H1 (cell line): ENCODE data around the gene PFKM. TPM values are rescaled to one million over a fixed set of nuclear protein-coding genes. Genes with fewer than 3 reads are reported as not detected.
A peak's percentile ranks its signal among the peaks of the same experiment; 100 is the strongest.

Source experiments
- CTCF ChIA-PET: fragments of 300-600 bp; sonication (Branson Sonifier 250); formaldehyde crosslinking; loops from one replicate; lab custom pipeline; 2021; ENCODE audit not compliant: partially characterized antibody; lab: Charles Lee
- POLR2A ChIA-PET: fragments of 300-600 bp; sonication (Branson Sonifier 250); formaldehyde crosslinking; loops from one replicate; lab custom pipeline; 2021; ENCODE audit warnings: inconsistent platforms; ENCODE audit not compliant: partially characterized antibody; lab: Charles Lee
- DNase-seq, 2 experiments: peaks; one replicate each; pipeline versions ENCODE4 v3.0.0 to v3.0.0-alpha.2; 2010 to 2022; ENCODE audit warnings: low spot score in 2 of 2, low read depth in 1 of 2, mixed read lengths in 1 of 2
- FAIRE-seq: peaks from 2 replicates; lab custom pipeline; 2011; peaks lifted over from hg19 to GRCh38; lab: Jason Lieb, UNC
- H2AFZ ChIP-seq: 2 replicates; pipeline ENCODE4 v1.8.1; 2012; ENCODE audit warnings: low read length, inconsistent platforms
- H2AK5ac ChIP-seq: 2 replicates; pipeline ENCODE4 v1.6.1; 2013; ENCODE audit warnings: low read depth, low read length
- H2BK120ac ChIP-seq: replicated peaks from 2 replicates; pipeline ENCODE3; 2013; ENCODE audit warnings: low read depth, low read length, inconsistent platforms
- H2BK12ac ChIP-seq: 2 replicates; pipeline ENCODE4 v1.6.1; 2013; ENCODE audit warnings: low read depth, low read length
- H2BK15ac ChIP-seq: 2 replicates; pipeline ENCODE4 v1.6.1; 2013; ENCODE audit warnings: low read length
- H2BK20ac ChIP-seq: 2 replicates; pipeline ENCODE4 v1.6.1; 2013; ENCODE audit warnings: low read length
- H2BK5ac ChIP-seq: 2 replicates; pipeline ENCODE4 v1.6.1; 2013; ENCODE audit warnings: low read depth, low read length
- H3K14ac ChIP-seq: 2 replicates; pipeline ENCODE4 v1.6.1; 2013; ENCODE audit warnings: inconsistent platforms; ENCODE audit not compliant: insufficient read length
- H3K18ac ChIP-seq: 2 replicates; pipeline ENCODE4 v1.6.1; 2013; ENCODE audit warnings: low read length; ENCODE audit errors: extremely low read depth
- H3K23ac ChIP-seq: 2 replicates; pipeline ENCODE4 v1.6.1; 2013; ENCODE audit warnings: inconsistent platforms; ENCODE audit not compliant: insufficient read length
- H3K23me2 ChIP-seq: 2 replicates; pipeline ENCODE4 v1.6.1; 2013; ENCODE audit warnings: low read depth, low read length
- H3K27ac ChIP-seq: 2 replicates; pipeline ENCODE4 v1.6.1; 2011; ENCODE audit warnings: low read depth, low read length, inconsistent platforms
- H3K27me3 ChIP-seq, 4 experiments: replicated peaks in 1 of 4; 1 replicate in 1 of 4; 2 replicates in 3 of 4; pipeline versions ENCODE4 v1.6.1 to v1.8.1; 2011 to 2013; ENCODE audit warnings: low read length in 3 of 4, mild to moderate bottlenecking in 3 of 4, inconsistent platforms in 2 of 4, mixed read lengths in 2 of 4, moderate library complexity in 1 of 4; ENCODE audit not compliant: control insufficient read depth in 3 of 4, insufficient read depth in 3 of 4; ENCODE audit errors: extremely low read depth in 1 of 4
- H3K36me3 ChIP-seq, 4 experiments: 2 replicates each; pipeline versions ENCODE4 v1.6.1 to v1.8.1; 2011 to 2013; ENCODE audit warnings: mild to moderate bottlenecking in 4 of 4, low read length in 3 of 4, moderate library complexity in 2 of 4, control low read depth in 1 of 4, inconsistent platforms in 1 of 4; ENCODE audit not compliant: insufficient read depth in 4 of 4, control insufficient read depth in 2 of 4
- H3K4ac ChIP-seq: replicated peaks from 2 replicates; pipeline ENCODE3; 2013; ENCODE audit warnings: low read length, low read depth, mixed read lengths, inconsistent platforms; ENCODE audit not compliant: insufficient read length
- H3K4me1 ChIP-seq, 4 experiments: replicated peaks in 1 of 4; 1 replicate in 1 of 4; 2 replicates in 3 of 4; pipeline versions ENCODE4 v1.6.1 to v1.8.1; 2011 to 2013; ENCODE audit warnings: low read length in 3 of 4, inconsistent platforms in 2 of 4, mixed read lengths in 1 of 4; ENCODE audit not compliant: insufficient read depth in 4 of 4, control insufficient read depth in 3 of 4
- H3K4me2 ChIP-seq, 2 experiments: 2 replicates each; pipeline versions ENCODE4 v1.6.1 to v1.8.1; 2011 to 2013; ENCODE audit warnings: low read depth in 2 of 2, low read length in 2 of 2, control low read depth in 1 of 2, inconsistent platforms in 1 of 2, mild to moderate bottlenecking in 1 of 2; ENCODE audit not compliant: insufficient read depth in 1 of 2
- H3K4me3 ChIP-seq, 4 experiments: fragments of 200-600, 300-600 bp in 1 of 4; sonication (generic), shearing (Covaris generic), sonication (Bioruptor Twin) in 1 of 4; 2 replicates each; pipeline versions ENCODE4 v1.5.1 to v1.8.1; 2011 to 2016; ENCODE audit warnings: low read length in 4 of 4, low read depth in 3 of 4, control low read depth in 2 of 4, inconsistent platforms in 2 of 4, mild to moderate bottlenecking in 2 of 4, mixed read lengths in 1 of 4, moderate library complexity in 1 of 4; ENCODE audit not compliant: insufficient read depth in 2 of 4; ENCODE audit errors: extremely low read depth in 1 of 4
- H3K56ac ChIP-seq: replicated peaks from 2 replicates; pipeline ENCODE3; 2013; ENCODE audit warnings: low read depth, mild to moderate bottlenecking, mixed read lengths, low read length, inconsistent platforms; ENCODE audit not compliant: insufficient read length
- H3K79me1 ChIP-seq: 2 replicates; pipeline ENCODE4 v1.6.1; 2013; ENCODE audit warnings: low read depth, low read length, control low read depth
- H3K79me2 ChIP-seq, 2 experiments: 2 replicates each; pipeline versions ENCODE4 v1.6.1 to v1.8.1; 2012 to 2013; ENCODE audit warnings: low read length in 2 of 2, mild to moderate bottlenecking in 2 of 2, inconsistent platforms in 1 of 2; ENCODE audit not compliant: insufficient read depth in 2 of 2, control insufficient read depth in 1 of 2
- H3K9ac ChIP-seq, 4 experiments: replicated peaks in 1 of 4; 1 replicate in 1 of 4; 2 replicates in 3 of 4; pipeline versions ENCODE4 v1.6.1 to v1.8.1; 2011 to 2013; ENCODE audit warnings: low read depth in 3 of 4, low read length in 3 of 4, control low read depth in 2 of 4, mild to moderate bottlenecking in 2 of 4, moderate library complexity in 2 of 4, inconsistent platforms in 1 of 4; ENCODE audit errors: extremely low read depth in 1 of 4
- H3K9me3 ChIP-seq, 2 experiments: 2 replicates each; pipeline versions ENCODE4 v1.6.1 to v1.8.1; 2012 to 2013; ENCODE audit warnings: mild to moderate bottlenecking in 2 of 2, moderate library complexity in 2 of 2, control low read depth in 1 of 2, inconsistent platforms in 1 of 2, low read depth in 1 of 2, low read length in 1 of 2, mixed read lengths in 1 of 2; ENCODE audit not compliant: insufficient read depth in 2 of 2
- H4K20me1 ChIP-seq, 2 experiments: replicated peaks in 1 of 2; 2 replicates each; pipeline versions ENCODE3 to v1.8.1; 2011 to 2013; ENCODE audit warnings: inconsistent platforms in 2 of 2, low read length in 2 of 2, mild to moderate bottlenecking in 1 of 2; ENCODE audit not compliant: insufficient read depth in 2 of 2, control insufficient read depth in 1 of 2
- H4K5ac ChIP-seq: 2 replicates; pipeline ENCODE4 v1.6.1; 2013; ENCODE audit warnings: low read length, low read depth, mixed read lengths, inconsistent platforms; ENCODE audit not compliant: insufficient read length
- H4K8ac ChIP-seq: 2 replicates; pipeline ENCODE4 v1.8.0; 2013; ENCODE audit warnings: mild to moderate bottlenecking, moderate library complexity, low read length, inconsistent platforms; ENCODE audit not compliant: insufficient read depth; ENCODE audit errors: extremely low read depth
- H4K91ac ChIP-seq: replicated peaks from 2 replicates; pipeline ENCODE3; 2013; ENCODE audit warnings: low read length, mixed read lengths, inconsistent platforms; ENCODE audit not compliant: insufficient read length
- ATF2 ChIP-seq: IDR thresholded peaks from 2 replicates; pipeline ENCODE4 v1.6.1; 2012; ENCODE audit warnings: low read length, inconsistent platforms
- BACH1 ChIP-seq: IDR thresholded peaks from 2 replicates; pipeline ENCODE4 v1.6.1; 2012; ENCODE audit warnings: low read length, improper control_type of control experiment
- EGR1 ChIP-seq: IDR thresholded peaks from 2 replicates; pipeline ENCODE4 v1.6.1; 2011; ENCODE audit warnings: low read depth, low read length, borderline replicate concordance
- KDM1A ChIP-seq: fragments of 200-600, 300-600 bp; sonication (generic); IDR thresholded peaks from 2 replicates; pipeline ENCODE4 v1.7.1; 2016; ENCODE audit warnings: mild to moderate bottlenecking, low read length, borderline replicate concordance
- NRF1 ChIP-seq: IDR thresholded peaks from 2 replicates; pipeline ENCODE4 v1.6.1; 2011; ENCODE audit warnings: mild to moderate bottlenecking, low read depth, low read length, improper control_type of control experiment
- RAD21 ChIP-seq, 2 experiments: IDR thresholded peaks in 1 of 2; conservative IDR thresholded peaks in 1 of 2; 2 replicates each; pipeline ENCODE4 v1.6.1; 2011; ENCODE audit warnings: low read depth in 2 of 2, low read length in 2 of 2, improper control_type of control experiment in 1 of 2, inconsistent platforms in 1 of 2, mild to moderate bottlenecking in 1 of 2, moderate library complexity in 1 of 2
- SAP30 ChIP-seq: fragments of 300-600 bp; sonication (generic); IDR thresholded peaks from 2 replicates; pipeline ENCODE4 v1.7.1; 2012; ENCODE audit warnings: low read length, moderate library complexity, mild to moderate bottlenecking, inconsistent platforms; ENCODE audit not compliant: insufficient read depth, insufficient replicate concordance
- SP1 ChIP-seq: IDR thresholded peaks from 2 replicates; pipeline ENCODE4 v1.6.1; 2011; ENCODE audit warnings: low read depth, low read length
- WGBS, 2 experiments: shearing (Covaris generic) in 1 of 2; methylation state at CpG; one replicate each; pipeline versions ENCODE4 v1.1.6 to v1.1.7; 2013 to 2015; ENCODE audit warnings: low lambda C conversion rate in 2 of 2, mixed read lengths in 2 of 2, inconsistent platforms in 1 of 2, low coverage in 1 of 2, missing lambda C conversion rate in 1 of 2; ENCODE audit not compliant: insufficient replicate concordance in 2 of 2, insufficient coverage in 1 of 2, insufficient read length in 1 of 2; ENCODE audit errors: extremely low coverage in 1 of 2, missing lambda C conversion rate in 1 of 2; 5-methylcytosine and 5-hydroxymethylcytosine counted together
- polyA plus RNA-seq, 7 experiments: library from polyadenylated mRNA; depleted of rRNA in 3 of 7; stranded (reverse) in 5 of 7; unstranded in 2 of 7; fragments of >200 nt in 5 of 7; fragments of 200-250 nt in 2 of 7; gene quantifications; 1 replicate in 5 of 7; 2 replicates in 1 of 7; 4 replicates in 1 of 7; pipeline versions ENCODE4 v1.2.1 to v1.2.3, GENCODE V29; 2011 to 2013; ENCODE audit warnings: missing spikeins in 2 of 7, mixed read lengths in 2 of 7
- total RNA-seq: library from RNA; stranded (reverse); fragmentation: NEBNext Ultra II Directional; extraction: Animal tissue kit (Norgen Biotek cat#: 25700); gene quantifications from 2 replicates; pipeline ENCODE4 v1.2.1, GENCODE V29; 2021

PFKM gene
- total and polyA plus RNA-seq, 2 of the 8 experiments (the other 6 are each of a cell fraction or from before 2014, with no cell fraction given), result 62.6 to 106 TPM

- H4K5ac ChIP-seq, result no peak overlapping the region
- no peak overlapping the region for H2AFZ ChIP-seq
- H3K27ac ChIP-seq, result no peak overlapping the region
- no peak for FAIRE-seq
- H2BK15ac ChIP-seq, result no peak overlapping the region
- no peaks in the 10 kb centered on the region for H4K20me1 ChIP-seq
- no peaks in the 10 kb centered on the region for H3K9me3 ChIP-seq
- H3K79me1 ChIP-seq, result no peaks in the 10 kb centered on the region
- H2BK120ac ChIP-seq, result no peak overlapping the region
- H3K4me2 ChIP-seq, result no peak overlapping the region
- no peak overlapping the region for H3K4me3 ChIP-seq
- no peak overlapping the region for H3K14ac ChIP-seq
- no peak for DNase-seq
- no peak overlapping the region for H4K91ac ChIP-seq
- no peaks in the 10 kb centered on the region for H3K27me3 ChIP-seq
- H3K9ac ChIP-seq, result no peak overlapping the region
- TF ChIP-seq KDM1A (no peak), RAD21 (IDR thresholded peaks at IDR 0.05 in 1 of 2, conservative IDR thresholded peaks at IDR 0.05 in 1 of 2; ENCODE audit: low read depth in 2 of 2, low read length in 2 of 2) (peak in 1 of 2 experiments; percentile 37; a peak in 3 of 4 replicates), NRF1 (no peak), SAP30 (no peak), EGR1 (no peak), BACH1 (no peak), SP1 (no peak), ATF2 (no peak)
- POLR2A ChIA-PET, result interaction anchor here (1.4 kb wide), 1 partner anchor 92 kb away, joined by 4 read pairs; no protein-coding TSS in a partner anchor
- CTCF ChIA-PET, result interaction anchor here (0.7 to 2.2 kb wide), 13 partner anchors 9 to 234 kb away, joined by 3 to 7 read pairs (median 4); partner anchors contain the start of genes ASB8 and PFKM
- H3K56ac ChIP-seq, result no peak overlapping the region
- no peak overlapping the region for H4K8ac ChIP-seq
- no peaks in the 10 kb centered on the region for H3K23me2 ChIP-seq
- H3K4me1 ChIP-seq, result no peaks in the 10 kb centered on the region
- no peak overlapping the region for H2BK12ac ChIP-seq
- H3K23ac ChIP-seq, result no peak overlapping the region
- no peak overlapping the region for H2BK20ac ChIP-seq
- 77% methylated on average over 1 of the region's 1 CpG; no CpG with 5 or more reads in 1 of the 2 experiments for WGBS, 2 experiments
- H3K4ac ChIP-seq, result no peak overlapping the region
- peaks cover 0 to 40% (median 12%) of the 10 kb centered on the region in 4 experiments; a peak in 5 of 8 replicates for H3K36me3 ChIP-seq
- H2BK5ac ChIP-seq, result no peak overlapping the region
- no peak overlapping the region for H3K18ac ChIP-seq
- no peaks in the 10 kb centered on the region for H3K79me2 ChIP-seq
- H2AK5ac ChIP-seq, result no peak overlapping the region
Observed at GRCh38 chr12:48084066-48084465, 35.1 kb upstream of the PFKM start.
